Fibroblast of the conjunctiva (primary cell): ENCODE measurements around the gene AKR7A3.
A peak's percentile ranks its signal among the peaks of the same experiment; 100 is the strongest.

Experiments
- DNase-seq: peaks from one replicate; pipeline ENCODE4 v3.0.0-alpha.2; 2010; ENCODE audit warnings: low read depth

Gene AKR7A3

GRCh38 chr1:19254416-19254815, 34.2 kb downstream of the AKR7A3 start:
- no peak for DNase-seq

- peak; percentile 43 for DNase-seq
Measured at GRCh38 chr1:19251305-19252196, 37.0 kb downstream of the AKR7A3 start, which contains the start of the genes EMC1 and MRTO4. Gene EMC1 (minus strand): TSS chr1:19251524. CDS start chr1:19251509, 15 bp downstream. Gene MRTO4 (plus strand): TSS chr1:19251805. CDS start chr1:19251836, 31 bp downstream.

- DNase-seq: no peak
Measured at GRCh38 chr1:19250629-19251304, 37.8 kb downstream of the AKR7A3 start.

- DNase-seq: peak; percentile 60
Measured at GRCh38 chr1:19240673-19241538, 47.7 kb downstream of the AKR7A3 start.

- no peak for DNase-seq
Measured at GRCh38 chr1:19239876-19240275, 48.7 kb downstream of the AKR7A3 start.

- no peak for DNase-seq
Measured at GRCh38 chr1:19234224-19234623, 54.3 kb downstream of the AKR7A3 start.
